GM19372 (cell line): Measurements from ENCODE around the gene GPAT2.
"Not testable (repeated sequence)": the region's sequence is repeated elsewhere in the genome, so short reads cannot be mapped to it uniquely, and the experiment has no call there.

ENCODE experiments used
- ATAC-seq: cut with Tn5 transposase; IDR thresholded peaks from one replicate; pipeline ENCODE4 v1.9.1; 2021; ENCODE audit warnings: mild to moderate bottlenecking, low read depth, moderate library complexity; ENCODE audit not compliant: unreplicated experiment

Gene GPAT2

DNA sequence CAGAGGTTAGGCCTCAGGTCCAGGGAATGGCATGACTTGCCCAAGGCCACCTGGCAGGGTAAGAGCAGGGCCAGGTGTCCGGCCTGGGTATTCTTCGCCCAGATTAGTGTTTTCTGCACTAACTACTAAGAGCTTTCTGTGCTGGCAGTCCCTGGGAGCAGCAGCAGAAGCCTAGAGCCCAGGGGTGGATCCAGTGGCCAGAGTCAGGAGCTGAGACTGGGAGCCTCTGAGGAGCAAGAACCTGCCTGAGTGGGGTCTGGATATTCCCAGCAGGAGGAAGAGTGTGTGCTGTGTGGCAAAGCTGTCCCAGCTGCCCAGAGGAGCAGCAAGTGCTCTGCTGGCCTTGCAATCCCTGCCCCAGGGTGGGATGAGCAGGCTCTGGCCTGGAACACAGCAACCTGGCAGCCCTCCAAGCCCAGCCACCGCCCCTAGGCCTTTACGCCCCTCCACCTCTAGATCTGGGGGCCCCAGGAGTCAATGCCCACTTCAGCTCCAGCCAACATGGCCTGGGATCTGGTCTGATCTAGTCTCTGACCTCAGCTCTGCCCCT is 30.7 kb upstream of the GPAT2 start:
- no peak for ATAC-seq

DNA sequence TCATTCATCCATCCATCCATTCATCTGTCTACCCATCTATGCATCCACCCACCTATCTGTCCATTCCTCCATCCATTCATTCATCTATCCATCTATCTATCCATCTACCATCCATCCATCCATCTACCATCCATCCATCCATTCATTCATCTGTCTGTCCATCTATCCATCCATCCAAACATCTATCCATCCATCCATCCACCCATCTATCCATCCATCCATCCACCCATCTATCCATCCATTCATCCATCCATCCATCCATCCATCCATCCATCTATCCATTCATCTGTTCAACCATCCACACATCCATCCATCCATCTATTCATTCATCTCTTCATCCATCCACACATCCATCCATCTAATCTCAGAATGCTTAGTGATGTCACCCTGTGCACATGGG is 30.0 kb upstream of the GPAT2 start:
- not testable (repeated sequence) for ATAC-seq

GRCh38 chr2:96064047-96064675 is 29.4 kb upstream of the GPAT2 start:
- not testable (repeated sequence) for ATAC-seq

DNA sequence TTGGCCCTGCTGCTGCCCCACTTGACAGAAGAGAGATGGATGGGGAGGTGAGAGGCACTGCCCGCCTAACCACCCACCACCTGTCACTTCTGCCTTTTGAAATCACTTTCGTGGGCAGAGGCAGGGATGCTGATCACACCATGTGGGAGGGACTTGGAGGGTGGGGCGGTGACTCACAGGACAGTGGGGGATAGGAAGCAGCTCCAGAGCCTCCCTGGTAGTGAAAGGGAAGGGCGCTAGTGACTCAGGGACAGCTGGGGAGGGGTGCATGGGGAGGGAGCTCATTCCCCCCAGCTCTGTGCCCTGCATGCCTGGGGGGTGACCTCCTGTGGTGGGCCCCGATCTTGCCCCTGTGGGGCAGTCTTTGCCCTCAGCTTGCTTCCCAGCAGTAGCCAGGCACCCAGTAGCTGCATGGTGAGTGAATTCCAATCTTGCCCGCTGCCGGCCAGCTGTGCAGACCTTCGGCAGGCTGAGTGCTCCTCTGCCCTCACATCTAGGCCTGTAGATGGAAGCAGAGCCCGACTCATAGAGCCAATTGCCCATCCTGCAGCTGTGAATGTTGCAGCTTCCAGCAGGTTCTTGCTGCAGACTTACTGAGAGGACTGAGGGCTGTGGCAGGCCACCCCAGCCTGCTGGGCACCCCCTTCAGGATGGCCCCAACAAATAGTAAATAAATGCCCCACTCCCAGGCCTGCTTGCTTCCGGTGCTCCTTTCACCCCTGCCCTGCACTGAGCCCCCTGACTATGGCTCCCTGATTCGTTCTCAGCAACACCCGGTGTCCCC is 28.6 kb upstream of the GPAT2 start:
- not testable (repeated sequence) for ATAC-seq

- ATAC-seq = not testable (repeated sequence)
These were observed 27.8 kb upstream of the GPAT2 start for GRCh38 chr2:96062483-96062882.

GRCh38 chr2:96061901-96062300 is 27.2 kb upstream of the GPAT2 start:
- ATAC-seq = not testable (repeated sequence)

GRCh38 chr2:96061197-96061817 is 26.6 kb upstream of the GPAT2 start:
- not testable (repeated sequence) for ATAC-seq

GRCh38 chr2:96060325-96060724 is 25.6 kb upstream of the GPAT2 start:
- ATAC-seq = not testable (repeated sequence)

DNA sequence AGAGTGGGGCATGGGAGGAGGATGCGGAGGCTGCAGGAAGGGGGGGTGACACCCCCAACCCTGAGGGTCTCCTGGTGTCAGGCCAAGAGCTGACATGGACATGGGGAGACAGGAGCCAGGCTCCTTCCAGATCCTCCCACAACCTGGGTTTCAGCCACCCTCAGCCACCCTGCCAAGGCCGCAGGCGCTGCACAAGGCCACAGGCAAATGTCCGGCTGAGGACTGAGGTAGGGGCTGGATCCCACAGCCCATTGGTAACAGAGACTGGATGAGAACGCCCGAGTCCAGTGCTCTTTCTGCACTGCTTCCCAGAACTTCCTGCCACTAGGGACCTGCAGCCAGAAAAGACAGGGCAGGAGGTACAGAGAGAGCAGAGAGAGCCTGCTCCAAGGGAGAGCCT is 24.7 kb upstream of the GPAT2 start:
- ATAC-seq = not testable (repeated sequence)

- not testable (repeated sequence) for ATAC-seq
These were observed 21.1 kb upstream of the GPAT2 start for GRCh38 chr2:96055830-96056229.

DNA sequence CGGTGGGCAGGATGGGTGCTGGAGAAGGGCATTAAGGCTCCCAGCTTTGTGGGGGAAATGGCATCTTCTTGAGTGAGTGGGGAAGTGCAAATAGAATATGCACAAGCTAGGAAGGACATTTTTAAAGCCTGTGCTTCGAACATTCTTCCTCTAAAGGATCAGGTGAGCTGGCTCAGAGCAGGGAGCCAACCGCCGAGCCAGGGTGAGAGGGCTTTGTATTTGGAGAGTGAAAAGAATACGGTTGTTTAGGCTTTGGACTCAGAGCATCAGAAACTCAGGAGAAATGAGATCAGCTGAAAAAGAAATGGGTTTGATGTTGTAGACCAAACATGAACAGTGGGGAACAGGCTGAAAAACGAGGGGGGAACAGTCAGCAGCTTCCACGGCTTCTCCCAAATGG is 19.8 kb upstream of the GPAT2 start:
- not testable (repeated sequence) for ATAC-seq

- not testable (repeated sequence) for ATAC-seq
These were observed 18.7 kb upstream of the GPAT2 start for GRCh38 chr2:96053385-96053784.

DNA sequence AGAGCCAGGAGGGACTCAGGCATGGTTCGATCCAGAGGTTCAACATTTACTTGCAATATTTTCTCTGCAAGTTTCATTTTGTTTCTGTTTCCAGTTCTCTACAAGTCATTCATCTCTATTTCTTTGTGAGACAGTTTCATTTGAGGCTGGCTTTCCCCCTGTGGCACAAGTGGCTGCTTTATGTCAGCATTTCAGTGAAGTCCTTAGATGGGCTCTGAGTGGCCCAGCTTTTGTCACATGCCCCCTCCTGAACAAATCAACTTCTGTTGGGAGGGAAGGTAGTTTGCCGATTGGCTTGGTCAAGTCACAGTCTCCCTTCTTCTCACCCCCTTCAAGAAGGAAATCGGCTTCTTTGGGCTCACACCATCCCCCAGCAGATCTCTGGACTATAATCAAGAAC is 17.9 kb upstream of the GPAT2 start:
- not testable (repeated sequence) for ATAC-seq

DNA sequence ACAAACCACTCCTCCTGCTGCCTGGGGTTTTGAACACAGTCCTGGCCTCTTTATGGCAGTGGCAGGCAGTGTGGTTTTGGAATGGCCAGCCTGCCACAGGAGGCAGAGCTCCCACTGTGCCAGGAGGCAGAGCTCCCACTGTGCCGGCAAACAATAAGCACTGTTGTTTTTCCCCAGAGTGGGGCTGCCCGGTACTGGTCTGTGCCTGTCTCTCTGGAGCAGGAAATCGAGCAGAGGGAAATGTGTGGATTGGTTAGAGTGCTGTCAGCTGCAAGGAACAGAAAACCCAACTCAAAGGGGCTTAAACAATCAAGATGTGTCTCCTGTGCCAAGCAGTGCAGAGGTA is 15.2 kb upstream of the GPAT2 start:
- not testable (repeated sequence) for ATAC-seq

DNA sequence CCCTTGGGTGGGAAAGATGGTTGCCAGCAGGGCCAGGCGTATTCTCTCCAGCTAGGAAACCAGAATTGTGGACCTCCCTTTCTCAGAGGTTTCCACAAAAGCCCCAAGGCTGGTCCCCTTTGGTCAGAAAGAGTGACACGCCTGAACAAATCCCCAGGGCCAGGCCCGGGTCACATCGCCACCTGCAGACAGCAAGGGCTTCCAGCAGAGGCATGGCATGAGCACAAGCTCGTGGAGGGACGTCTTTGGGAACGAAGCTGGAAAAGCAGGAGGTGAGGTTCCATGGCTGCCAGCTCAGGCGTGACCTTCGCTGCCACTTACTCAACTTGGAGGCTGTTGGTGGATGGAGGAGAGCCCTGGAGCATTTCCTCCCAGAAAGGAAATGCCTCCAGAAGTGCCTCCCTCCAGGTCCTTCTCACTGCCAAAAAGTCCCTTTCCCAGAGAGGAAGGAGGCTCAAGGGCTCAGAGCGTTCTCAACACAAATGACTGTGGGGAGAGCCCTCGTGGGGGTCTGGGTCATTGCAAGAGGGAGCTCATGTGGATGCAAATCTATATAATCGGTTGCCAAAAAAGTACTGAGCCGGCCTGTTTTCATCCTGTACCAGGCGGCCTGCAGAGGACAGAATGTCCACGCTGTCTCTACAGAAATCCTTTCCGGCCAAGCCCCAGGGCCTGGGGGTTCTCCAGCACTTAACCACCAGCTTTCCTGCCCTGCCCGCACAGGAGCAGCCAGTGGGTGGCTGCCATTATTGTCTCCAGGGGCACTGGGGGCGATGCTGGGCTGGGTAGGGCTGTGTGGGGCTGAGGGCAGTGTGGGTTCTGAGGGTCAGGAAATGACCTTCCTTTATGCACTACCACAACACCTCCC is 14.6 kb upstream of the GPAT2 start:
- not testable (repeated sequence) for ATAC-seq

GRCh38 chr2:96035554-96035953 is 838 bp upstream of the GPAT2 start:
- ATAC-seq = not testable (repeated sequence)

- not testable (repeated sequence) for ATAC-seq
These were observed 719 bp downstream of the GPAT2 start for GRCh38 chr2:96033997-96034396.

GRCh38 chr2:96027725-96028325 is 6.9 kb downstream of the GPAT2 start:
- not testable (repeated sequence) for ATAC-seq

DNA sequence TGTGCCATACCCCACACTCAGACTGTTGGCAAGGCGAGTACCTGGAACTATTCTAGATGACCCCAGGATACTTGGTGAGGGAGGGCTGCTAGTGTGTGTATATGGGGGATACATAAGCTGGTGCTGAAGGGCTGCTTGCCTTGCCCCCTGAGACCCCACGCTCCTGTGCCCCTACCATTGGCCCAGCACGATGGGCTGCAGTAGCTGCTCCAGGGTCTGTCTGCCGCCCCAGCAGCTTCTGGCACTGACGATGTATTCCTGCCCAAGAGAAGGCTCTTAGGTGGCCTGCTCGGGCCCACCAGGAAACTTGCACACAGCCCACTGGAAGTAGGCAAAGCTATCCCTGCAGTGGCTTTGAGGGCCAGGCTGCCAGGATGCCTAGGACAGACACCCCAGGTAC is 9.0 kb downstream of the GPAT2 start:
- not testable (repeated sequence) for ATAC-seq

DNA sequence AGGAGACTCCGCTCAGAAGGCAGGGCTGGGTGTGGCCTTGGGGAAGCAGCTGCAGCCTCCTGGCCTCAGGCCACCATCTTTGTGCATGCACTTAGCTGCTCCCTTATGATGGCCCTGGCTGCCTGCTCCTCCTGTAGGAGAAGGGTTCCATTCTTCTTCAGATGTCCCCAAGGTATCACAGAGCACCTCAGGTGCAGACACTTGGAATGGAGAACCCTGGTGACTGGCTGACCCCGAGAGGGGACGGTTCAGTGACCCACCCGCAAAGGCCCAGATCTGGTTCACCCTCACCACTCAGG is 9.6 kb downstream of the GPAT2 start:
- ATAC-seq = no peak
